Left colon (tissue), 2 donors: ENCODE results near the gene RSPH6A. TPM values are rescaled to one million over a fixed set of nuclear protein-coding genes. Genes with fewer than 3 reads are reported as not detected.

Experiments used
- ATAC-seq: fragments of 200-7000 bp; cut with Tn5 transposase; one replicate; pipeline ENCODE4 v1.9.1; 2020; ENCODE audit warnings: mild to moderate bottlenecking, moderate library complexity
- DNase-seq, 2 donors: peaks; one replicate each; pipeline ENCODE4 v3.0.0-alpha.2; 2020
- intact Hi-C, 2 donors: fragments of 100-400 bp; cut with DNase I in 1 of 2; cut with micrococcal nuclease in 1 of 2; formaldehyde crosslinking; loops; one replicate each; pipeline versions ENCODE4 v1.11.2 to v1.14.0; 2022; cut with DNase I, micrococcal nuclease
- total RNA-seq, 2 donors: library from RNA; stranded (reverse); fragmentation: NEBNext Ultra II Directional; extraction: Animal tissue kit (Norgen Biotek cat#: 25700); gene quantifications; one replicate each; pipeline ENCODE4 v1.2.1, GENCODE V29; 2021
- donor health status: DM: no; HTN: no; CAD: no.
- donor health status: DM: yes; HTN: yes; CAD: no.

Gene RSPH6A
- total RNA-seq, 2 donors from 2014 or later, result 0.14 to 0.27 TPM

DNA sequence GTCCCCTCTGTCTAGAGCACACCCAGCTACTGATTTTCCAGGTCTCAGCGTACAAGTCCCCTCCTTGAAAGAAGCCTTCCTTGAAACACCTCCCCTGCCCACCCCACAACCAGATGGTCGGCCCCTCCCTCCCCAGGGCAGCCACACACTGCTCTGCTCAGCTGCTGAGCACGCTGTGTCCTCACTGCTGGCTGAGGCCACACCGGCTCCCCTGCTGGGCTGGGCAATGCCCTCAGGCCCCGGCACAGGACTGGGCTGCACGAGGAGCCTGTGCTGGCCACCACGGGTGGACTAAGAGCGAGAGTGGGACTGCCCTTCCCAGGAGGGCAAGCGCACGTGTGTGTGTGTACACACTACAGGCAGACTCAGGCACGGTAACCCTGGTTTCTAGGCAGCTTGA, 11.8 kb upstream of the RSPH6A start:
- no peak for ATAC-seq
- intact Hi-C loops, result no loop called here
- DNase-seq, result no peak

DNA sequence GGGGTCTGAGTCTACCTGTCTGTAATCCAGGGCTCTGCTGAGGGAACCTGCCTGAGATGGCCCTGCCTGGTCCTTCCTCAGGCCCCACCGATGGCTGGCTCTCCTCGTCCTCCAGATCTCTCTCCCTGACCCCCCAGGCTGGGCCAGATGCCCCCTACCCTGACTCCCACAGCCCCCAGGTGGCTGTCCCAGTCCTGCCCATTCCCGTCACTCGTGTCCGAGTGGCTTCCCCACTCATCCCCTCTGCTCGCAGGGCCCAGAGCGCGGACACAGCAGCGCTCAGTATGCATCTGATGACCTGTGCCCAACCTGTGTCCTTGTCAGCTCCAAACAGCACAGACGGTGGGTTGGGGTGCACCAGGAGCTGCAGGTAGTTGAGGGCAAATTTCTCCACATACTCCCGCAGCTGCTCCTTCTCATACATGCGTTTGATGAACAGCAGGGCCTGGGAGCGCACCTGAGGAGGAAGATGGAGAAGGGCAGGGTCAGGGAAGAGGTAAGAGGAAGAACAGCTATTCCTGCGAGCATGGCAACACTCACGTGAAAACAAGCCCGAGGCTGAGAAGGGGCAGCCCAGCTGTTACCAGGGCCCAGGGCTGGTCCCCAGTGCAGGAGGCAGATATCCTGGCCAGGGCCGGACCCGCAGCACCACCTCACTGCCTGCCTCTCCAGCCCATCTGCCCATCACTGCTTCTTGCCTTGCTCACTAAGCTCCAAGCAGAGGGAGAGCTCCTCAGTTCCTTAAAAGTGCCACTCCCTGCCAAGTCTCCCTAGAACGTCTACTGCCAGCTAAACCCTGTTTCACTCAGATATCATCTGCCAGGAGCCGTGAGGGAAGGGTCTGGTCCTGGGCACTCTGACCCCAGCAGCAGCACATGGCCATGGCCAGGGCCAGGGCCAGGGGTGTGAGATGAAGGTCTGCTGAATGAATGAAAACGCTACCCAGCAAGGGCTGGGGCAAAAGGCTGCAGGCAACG, 11.1 kb upstream of the RSPH6A start:
- intact Hi-C loops, result no loop called here
- ATAC-seq (no peak), DNase-seq (no peak)

DNA sequence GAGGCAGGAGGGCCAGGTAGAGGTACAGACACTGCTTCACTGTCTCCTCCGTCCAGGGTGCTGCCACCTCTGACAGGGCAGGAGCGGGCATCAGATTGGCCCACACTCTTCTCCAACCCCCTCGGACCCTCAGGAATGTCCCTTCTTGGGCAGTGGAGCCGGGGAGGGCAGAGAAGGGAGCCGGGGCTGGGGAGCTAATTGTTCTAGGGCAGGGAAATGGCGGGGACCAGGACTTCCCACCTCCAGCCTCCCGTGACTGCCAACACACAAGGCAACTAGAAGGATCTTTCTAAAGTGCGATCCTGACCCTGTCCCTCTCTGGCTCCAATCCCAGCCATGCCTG, 10.1 kb upstream of the RSPH6A start:
- intact Hi-C loops, result no loop called here
- DNase-seq (no peak), ATAC-seq (no peak)

DNA sequence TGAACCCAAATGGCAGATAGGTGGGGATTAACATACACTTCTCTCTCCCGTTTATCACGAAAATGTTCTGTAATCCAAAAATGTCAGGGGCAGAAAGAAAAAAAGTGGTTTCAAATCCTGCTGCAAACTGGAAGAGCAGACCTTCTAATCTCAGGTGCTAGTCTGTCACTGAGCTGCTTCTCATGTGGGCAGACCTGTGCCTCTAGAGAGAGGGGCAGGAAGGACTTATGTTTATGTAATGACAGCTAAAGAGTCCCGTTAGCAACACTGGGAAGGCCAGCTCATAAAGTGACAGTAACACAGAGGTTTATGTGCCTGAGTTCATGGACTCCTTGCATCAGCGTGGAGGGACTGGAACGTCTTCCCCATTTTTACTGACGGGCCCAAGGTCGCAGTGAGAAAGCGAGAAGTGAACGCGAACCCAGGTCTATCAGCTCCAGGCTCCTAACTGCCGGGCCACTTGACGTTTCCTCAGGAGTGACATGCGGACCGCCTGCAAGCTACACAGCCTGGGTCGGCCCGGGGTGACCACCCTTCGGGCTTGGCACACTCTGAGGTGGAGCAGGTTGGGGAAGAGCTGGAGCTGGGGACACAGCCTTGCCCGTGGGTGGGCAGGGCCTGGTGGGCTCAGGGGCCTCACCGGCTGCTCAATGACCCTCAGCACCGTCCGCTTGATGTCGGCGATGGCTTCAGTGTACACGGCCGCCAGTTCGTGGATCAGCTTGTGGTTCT, 9.6 kb upstream of the RSPH6A start:
- no peak for ATAC-seq
- no peak for DNase-seq
- intact Hi-C loops, result no loop called here

DNA sequence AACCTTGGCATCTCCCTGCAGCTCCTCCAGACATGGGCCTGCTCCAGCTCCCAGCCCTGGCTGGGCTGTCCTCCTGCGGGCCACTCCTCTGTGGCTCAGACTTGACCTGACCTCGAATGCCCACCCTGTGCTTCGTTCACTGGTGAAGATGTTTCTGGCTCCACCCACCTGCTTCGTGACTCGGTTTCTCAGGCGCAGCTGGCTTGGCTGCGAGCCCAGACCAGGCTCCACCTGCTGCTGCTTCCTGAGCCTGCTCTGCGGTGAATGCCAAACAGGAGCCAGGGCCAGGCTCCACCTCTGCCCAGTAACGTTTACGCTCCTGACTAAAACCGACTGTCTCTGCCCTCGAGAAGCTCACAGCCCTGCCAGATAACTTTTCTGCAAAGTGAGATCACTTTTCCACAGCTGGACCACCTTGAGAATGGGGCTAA, 8.9 kb upstream of the RSPH6A start:
- ATAC-seq (peak; percentile 68), DNase-seq (peak in 1 of 2 donors; percentile 43)
- intact Hi-C loops, result no loop called here

DNA sequence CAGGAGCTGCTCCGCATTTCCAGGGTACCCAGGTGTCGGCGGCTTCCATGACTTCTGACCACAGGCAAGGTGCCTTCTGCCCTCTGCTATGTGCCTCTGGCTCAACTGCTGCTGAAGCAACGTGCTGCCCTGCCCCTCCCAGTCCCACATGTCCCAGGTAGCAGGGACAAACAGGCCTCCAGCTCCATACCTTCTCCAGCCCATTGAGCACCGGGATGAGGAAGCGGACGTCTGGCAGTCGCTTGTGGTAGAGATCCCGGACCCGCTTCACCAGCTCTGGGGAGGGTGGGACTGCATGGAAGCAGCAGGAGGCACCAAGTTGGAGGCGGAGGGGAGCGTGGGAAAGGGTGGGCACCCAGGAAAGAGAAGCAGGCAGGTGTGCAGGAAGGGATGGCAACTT, 8.1 kb upstream of the RSPH6A start:
- ATAC-seq (no peak), DNase-seq (no peak)
- intact Hi-C loops, result no loop called here

DNA sequence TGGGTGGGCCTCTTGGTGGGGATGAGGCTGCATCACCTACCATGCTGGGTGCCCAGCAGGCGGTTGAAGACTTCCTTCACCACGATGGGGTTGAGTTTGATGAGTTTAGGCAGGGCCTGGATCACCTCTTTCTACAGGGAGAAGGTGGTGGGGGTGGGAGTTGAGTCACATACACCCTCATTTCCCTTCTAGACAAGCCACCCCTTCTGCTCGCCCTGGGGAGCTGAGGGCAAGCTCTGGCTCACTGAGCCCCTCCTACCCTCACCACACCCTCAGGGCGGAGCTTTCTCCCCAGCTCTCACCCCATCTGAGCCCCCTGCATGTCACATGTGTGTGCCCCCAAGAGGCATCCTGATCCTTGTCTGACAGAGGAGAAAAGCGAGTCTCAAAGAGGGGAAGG, 7.6 kb upstream of the RSPH6A start:
- DNase-seq (no peak), ATAC-seq (no peak)
- intact Hi-C loops, result no loop called here

DNA sequence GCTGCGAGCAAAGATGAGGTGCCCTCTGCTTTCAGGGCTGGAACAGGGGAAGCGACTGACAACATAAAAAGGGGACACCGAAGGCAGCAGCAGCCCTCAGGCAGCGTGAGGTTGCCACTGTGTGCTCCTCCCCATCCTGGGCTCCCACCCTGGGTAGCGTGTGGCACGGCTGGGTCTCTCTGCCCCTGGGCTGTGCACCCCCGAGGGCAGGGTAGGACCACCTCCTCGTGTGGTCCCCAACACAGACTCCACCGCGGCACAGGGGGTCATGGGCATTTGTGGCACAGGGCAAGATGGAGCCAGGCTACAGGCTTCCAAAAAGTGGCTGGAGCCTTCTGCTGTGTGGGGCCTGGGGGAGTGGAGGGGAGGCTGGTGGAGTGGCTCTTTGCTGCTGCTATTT, 6.5 kb upstream of the RSPH6A start:
- no peak for ATAC-seq
- intact Hi-C loops, result no loop called here
- no peak for DNase-seq

DNA sequence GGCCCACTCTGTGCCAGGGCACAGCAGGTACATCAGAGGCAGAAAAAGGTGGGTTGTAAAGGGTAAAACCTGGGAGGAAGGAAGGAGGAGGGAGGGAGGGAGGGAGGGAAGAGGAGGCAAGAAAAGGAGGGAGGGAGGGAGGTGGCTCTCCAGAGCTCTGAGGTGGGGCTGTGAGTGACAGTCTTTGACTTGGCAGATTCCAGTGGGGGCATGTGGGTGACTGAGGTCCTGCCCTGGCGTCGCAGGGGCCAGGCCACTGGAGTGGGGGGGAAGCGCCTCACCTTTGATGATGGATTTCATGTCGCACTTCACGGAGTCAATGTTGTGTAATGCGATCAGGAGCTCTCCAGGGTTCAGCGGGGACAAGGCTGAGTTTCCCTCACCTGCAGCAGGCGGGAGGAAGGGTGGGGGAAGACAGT, 6.0 kb upstream of the RSPH6A start:
- no peak for DNase-seq
- ATAC-seq, result no peak

DNA sequence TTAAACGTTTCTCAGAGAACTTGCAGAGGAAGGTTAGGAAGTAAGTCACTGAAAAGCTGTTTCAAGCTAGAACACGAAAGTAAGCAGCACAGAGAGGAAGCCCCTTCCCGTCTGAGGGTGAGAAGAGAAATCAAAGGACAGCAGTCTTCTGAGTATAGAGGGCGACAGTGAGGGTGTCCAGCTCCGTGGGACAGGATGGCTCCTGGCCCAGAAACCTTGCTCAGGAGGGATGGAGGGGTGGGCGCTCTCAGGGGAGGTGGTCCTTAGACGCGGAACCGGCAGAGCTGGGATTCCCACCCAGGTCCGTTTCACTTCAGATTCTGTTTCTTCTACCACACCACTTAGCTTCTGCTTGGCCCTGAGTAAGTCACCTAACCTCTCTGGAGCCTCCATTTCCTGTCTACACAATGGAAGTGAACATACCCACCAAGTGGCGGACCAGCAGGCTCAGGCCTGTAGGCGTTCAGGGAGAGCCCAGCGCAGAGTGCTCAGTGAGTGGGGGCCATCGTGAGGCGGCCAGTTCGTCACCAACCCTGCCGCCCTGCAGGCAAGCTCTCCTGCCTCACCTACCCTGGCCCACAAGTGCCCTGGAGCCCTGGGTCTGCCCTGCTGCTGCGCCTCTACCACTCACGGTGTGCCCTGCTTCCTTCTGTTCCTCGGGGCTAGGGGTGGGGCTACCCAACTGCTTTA, 5.5 kb upstream of the RSPH6A start:
- no peak for ATAC-seq
- no peak for DNase-seq
- intact Hi-C loops, result no loop called here

More for the DNA sequence above, 6.0 kb upstream of the RSPH6A start:
- intact Hi-C loops, result no loop called here

DNA sequence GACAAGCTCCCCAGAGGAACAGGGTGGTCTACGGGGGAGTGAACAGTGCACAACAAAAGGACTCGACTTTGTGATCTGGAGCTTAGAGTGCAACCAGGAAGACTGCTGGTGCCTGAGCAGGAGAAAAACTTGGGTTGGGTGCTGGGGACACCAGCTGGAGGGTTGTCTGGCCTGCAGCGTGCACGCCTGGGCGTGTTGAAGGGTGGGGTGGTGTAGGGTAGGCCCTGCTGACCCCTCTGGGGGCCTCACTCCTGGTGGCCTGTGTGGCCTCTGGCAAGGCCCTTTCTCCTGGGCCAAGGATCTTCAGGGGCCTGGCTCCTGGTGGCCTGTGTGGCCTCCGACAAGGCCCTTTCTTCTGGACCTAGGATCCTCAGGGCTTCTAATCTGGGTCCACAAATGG, 4.7 kb upstream of the RSPH6A start:
- intact Hi-C loops, result no loop called here
- ATAC-seq (no peak), DNase-seq (no peak)

DNA sequence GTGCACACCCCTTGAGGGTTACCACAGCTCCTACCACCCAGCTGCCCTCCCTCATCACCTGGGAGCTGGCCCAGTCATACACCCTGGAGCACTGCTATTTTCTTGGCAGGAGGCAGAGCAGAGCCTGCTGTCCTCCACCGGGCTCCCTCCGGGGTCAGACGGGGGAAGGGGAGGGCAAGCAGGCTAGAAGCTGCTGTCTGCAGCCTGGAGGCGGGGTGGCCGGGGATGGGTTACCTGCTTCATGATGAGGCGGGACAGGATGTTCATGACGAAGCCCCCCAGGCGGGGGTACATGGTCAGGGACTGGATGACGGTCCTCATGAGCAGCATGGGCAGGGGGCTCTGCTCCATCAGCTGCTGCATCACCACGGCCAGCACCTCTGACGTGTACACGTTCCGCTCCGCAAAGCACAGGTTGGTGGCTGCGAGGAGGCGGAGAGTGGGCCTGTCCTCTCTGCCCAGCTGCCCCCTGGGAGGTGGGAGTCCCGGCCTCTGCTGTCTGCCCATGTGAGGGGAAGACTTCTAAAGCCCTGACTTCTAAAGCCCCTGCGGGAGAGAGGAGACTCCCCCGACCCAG, 2.7 kb upstream of the RSPH6A start:
- ATAC-seq (peak; percentile 15), DNase-seq (no peak)
- intact Hi-C loops, result no loop called here

DNA sequence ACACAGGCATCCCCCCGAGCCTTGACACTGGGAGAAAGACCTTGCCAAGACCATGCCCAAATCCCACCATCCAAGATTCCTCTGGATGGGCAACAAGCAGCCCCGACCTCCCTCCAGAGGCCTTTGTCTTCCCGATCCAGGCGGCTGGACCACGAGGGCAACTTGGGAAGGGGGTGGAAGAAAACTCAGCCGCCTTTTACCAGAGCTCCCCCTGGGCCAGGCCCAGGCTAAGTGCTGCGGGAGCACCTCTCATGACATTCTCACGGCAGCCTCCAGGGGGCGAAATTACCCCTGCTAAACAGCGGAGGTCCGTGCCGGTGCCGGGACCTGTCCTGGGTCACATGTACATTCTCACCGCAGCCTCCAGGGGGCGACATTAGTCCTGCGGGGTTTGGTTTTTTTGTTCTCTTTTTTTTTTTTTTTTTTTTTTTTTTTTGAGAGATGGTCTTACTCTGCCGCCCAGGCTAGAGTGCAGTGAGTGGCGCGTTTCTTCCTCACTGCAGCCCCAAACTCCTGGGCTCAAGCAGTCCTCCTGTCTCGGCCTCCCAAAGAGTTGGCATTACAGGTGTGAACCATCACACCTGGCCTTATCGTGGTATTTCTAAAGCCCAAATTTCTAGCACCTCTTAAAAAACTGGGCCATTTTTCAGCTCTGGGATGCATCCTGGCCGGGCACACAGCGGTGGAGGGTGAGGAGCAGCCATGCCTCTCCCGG, 2.1 kb upstream of the RSPH6A start:
- ATAC-seq, result peak; percentile 88
- intact Hi-C loops, result no loop called here
- DNase-seq, result peak; percentile 91 to 96

DNA sequence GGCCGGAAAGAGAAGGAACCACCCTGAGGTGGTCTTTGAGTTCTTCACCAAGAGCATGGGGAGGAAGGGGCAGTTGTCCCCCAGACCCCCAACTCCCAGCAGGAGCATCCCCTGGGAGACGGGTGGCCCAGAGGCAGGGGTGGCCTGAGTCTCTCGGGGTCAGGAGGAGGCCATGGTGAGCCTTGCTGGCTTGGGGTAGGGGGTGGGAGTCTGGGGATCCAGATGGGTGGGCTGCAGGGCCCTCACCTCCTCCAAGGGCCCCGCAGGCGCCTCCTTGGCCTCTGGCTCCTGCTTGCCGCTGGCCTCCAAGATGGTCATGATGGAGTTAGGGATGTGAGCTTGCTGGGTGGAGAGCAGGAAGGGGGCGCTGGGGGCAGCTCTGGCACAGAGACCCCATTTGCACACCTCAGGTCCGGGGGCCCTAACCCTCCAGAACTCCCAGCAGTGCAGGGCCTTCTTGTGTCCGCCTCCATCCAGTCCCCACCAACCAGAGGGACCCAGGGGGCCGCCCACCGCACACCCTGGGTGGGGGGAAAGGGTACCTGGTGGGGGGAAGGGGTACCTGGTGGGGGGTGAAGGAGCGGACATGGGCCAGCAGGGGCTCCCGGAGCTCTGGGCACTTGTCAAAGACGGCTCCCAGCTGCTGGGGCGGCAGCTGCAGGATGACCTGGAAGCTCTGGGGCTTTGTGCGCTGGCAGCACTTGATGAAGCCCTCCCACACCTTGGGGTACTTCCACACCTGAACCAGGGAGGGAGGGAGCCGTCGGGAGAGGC, 1.3 kb upstream of the RSPH6A start:
- ATAC-seq (no peak), DNase-seq (no peak)
- intact Hi-C loops, result no loop called here

DNA sequence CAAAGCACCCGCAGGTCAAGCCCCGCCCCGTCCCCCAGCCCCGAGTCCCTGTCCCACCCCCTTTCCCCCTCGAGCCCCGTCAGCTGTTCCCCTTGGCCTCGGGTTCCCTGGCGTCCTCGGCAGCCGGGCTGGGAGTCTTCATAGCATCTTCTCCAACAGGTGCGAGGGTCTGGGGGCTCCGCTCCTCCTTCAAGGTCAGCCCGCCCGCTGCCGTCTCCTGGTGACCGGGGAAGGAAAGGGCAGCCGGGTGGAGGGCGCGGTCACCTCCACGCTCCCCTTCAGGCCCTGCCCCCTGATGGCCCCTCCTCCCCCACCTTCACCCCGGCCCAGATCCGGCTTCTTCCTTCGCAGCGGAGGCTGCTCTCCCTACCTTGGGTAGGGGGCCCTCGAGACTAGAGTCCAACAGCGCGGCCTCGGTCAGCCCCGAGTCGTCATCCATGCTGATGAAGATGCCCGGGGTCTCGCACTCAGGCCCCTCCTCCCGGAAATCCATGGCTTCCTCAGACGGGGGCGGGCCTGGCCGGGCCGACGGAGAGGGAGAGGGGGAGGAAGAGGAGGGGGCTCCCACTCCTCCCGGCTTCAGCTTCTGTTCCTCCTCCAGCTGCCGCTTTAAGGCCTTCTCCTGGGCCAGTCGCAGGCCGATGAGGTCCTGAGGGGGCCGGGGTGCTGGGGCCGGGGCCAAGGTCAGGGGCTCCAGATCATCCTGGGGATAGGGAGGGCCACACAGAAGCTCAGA, 541 bp upstream of the RSPH6A start:
- DNase-seq (no peak), ATAC-seq (no peak)
- intact Hi-C loops, result no loop called here

DNA sequence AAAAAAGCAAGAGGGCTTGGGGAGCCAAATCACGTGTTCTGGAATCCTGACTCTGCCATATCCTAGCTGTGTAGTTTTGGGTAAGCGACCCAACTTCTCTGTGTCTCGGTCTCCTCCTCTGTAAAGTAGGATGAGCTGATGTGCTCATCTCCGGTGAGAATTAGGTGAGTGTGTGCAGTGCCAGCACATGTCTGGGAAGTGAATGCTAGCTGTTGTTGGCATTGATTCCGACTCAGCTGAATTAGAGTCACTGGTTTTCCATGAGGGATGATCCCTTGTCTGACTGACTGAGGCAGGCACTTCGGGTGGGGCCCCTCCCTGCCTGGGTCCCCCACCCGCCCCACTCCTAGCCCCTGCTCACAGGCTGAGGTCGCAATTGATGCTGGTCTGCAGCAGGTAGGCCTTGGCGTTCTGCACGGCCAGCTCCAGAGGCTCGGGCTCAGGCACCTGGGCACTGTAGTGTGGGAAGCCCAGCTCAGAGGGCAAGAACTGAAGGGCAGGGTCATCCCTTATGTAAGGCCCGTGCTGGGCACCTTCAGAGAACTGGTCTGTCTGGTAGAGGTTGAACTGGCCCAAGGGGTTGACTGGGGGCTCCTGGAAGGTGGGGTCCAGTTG, 835 bp downstream of the RSPH6A start:
- intact Hi-C loops, result no loop called here
- DNase-seq (no peak), ATAC-seq (no peak)

DNA sequence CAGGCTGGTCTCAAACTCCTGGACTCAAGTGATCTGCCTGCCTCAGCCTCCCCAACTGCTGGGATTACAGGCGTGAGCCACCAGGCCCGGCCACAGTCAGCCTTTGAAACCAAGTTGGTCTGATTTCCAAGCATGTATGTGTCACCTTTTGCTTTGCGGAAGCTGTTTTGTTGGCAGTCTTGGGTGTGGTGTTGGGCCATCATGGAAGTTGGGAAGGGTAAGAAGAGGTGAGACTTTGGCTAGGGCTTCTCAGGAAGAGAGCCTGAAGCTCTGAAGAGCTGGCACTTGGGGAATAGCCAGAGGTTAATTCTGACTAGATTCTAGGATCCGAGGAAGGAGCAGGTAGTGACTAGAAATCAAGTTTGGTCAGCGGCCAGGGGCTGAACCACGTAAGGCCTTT, 2.8 kb downstream of the RSPH6A start:
- no peak for DNase-seq
- ATAC-seq, result no peak
- intact Hi-C loops, result no loop called here
